ENCODE results near the gene STAT5B. TPM values are rescaled to one million over a fixed set of nuclear protein-coding genes. Genes with fewer than 3 reads are reported as not detected.

STAT5B gene
- polyA plus RNA-seq, 1 donor (not counting 4 experiments of a cell fraction or from before 2014, with no cell fraction given), result 16.1 TPM

GRCh38 chr17:42291129-42291528, 14.9 kb upstream of the STAT5B start:
- H3K4me1 ChIP-seq (ENCODE audit: control insufficient read depth, extremely low read depth, insufficient read depth, low read length), result peaks cover 14% of the 10 kb centered on the region

GRCh38 chr17:42290577-42290976, 14.4 kb upstream of the STAT5B start:
- Histone ChIP-seq H4K20me1 (ENCODE audit: control insufficient read depth, extremely low read depth, insufficient read depth, low read length) (no peaks in the 10 kb centered on the region), H3K4me1 (ENCODE audit: control insufficient read depth, extremely low read depth, insufficient read depth, low read length) (peaks cover 14% of the 10 kb centered on the region), H3K27ac (ENCODE audit: control insufficient read depth, insufficient read depth, low read length) (no peak overlapping the region), H3K9me3 (ENCODE audit: control insufficient read depth, low read depth, low read length) (no peaks in the 10 kb centered on the region), H3K4me3 (ENCODE audit: control insufficient read depth in 2 of 3, extremely low read depth in 1 of 3, insufficient read depth in 2 of 3, low read depth in 1 of 3, low read length in 3 of 3) (no peak overlapping the region), H3K4me2 (ENCODE audit: control insufficient read depth, extremely low read depth, insufficient read depth, low read depth, low read length) (no peak overlapping the region), H3K9me1 (ENCODE audit: control insufficient read depth, extremely low read depth, insufficient read depth, low read length) (no peaks in the 10 kb centered on the region), H3K9ac (ENCODE audit: control insufficient read depth, extremely low read depth, insufficient read depth, low read length) (no peak overlapping the region), H3K36me3 (ENCODE audit: control insufficient read depth in 2 of 2, extremely low read depth in 1 of 2, insufficient read depth in 2 of 2, low read length in 2 of 2) (no peaks in the 10 kb centered on the region), H3K79me2 (ENCODE audit: control insufficient read depth, insufficient read depth, low read length) (no peaks in the 10 kb centered on the region), H2AFZ (ENCODE audit: control insufficient read depth, low read length) (no peak overlapping the region), H3K27me3 (ENCODE audit: control insufficient read depth, extremely low read depth, insufficient read depth, low read length) (peaks cover 29% of the 10 kb centered on the region)
- no peak for FAIRE-seq
- dilution Hi-C loops (cut with MboI; ENCODE audit: extremely low pct_ligation_motif_present, low sequenced_read_pairs), result no loop called here
- TF ChIP-seq EZH2 (IDR thresholded peaks at IDR 0.05; ENCODE audit: low read length) (no peak), CTCF (optimal IDR thresholded peaks at IDR 0.05 in 1 of 3, IDR thresholded peaks at IDR 0.05 in 1 of 3, conservative IDR thresholded peaks at IDR 0.05 in 1 of 3; ENCODE audit: extremely low read depth in 1 of 3, insufficient read depth in 2 of 3, low read length in 3 of 3) (no peak)
- DNase-seq (ENCODE audit: low read depth, low spot score), result no peak

More at GRCh38 chr17:42291129-42291528, 14.9 kb upstream of the STAT5B start:
- Histone ChIP-seq H2AFZ (ENCODE audit: control insufficient read depth, low read length) (no peak overlapping the region), H4K20me1 (ENCODE audit: control insufficient read depth, extremely low read depth, insufficient read depth, low read length) (no peaks in the 10 kb centered on the region), H3K4me3 (ENCODE audit: control insufficient read depth in 2 of 3, extremely low read depth in 1 of 3, insufficient read depth in 2 of 3, low read depth in 1 of 3, low read length in 3 of 3) (no peak overlapping the region), H3K36me3 (ENCODE audit: control insufficient read depth in 2 of 2, extremely low read depth in 1 of 2, insufficient read depth in 2 of 2, low read length in 2 of 2) (no peaks in the 10 kb centered on the region), H3K4me2 (ENCODE audit: control insufficient read depth, extremely low read depth, insufficient read depth, low read depth, low read length) (no peak overlapping the region), H3K27me3 (ENCODE audit: control insufficient read depth, extremely low read depth, insufficient read depth, low read length) (peaks cover 29% of the 10 kb centered on the region), H3K9ac (ENCODE audit: control insufficient read depth, extremely low read depth, insufficient read depth, low read length) (no peak overlapping the region), H3K9me3 (ENCODE audit: control insufficient read depth, low read depth, low read length) (no peaks in the 10 kb centered on the region), H3K79me2 (ENCODE audit: control insufficient read depth, insufficient read depth, low read length) (no peaks in the 10 kb centered on the region), H3K9me1 (ENCODE audit: control insufficient read depth, extremely low read depth, insufficient read depth, low read length) (no peaks in the 10 kb centered on the region), H3K27ac (ENCODE audit: control insufficient read depth, insufficient read depth, low read length) (no peak overlapping the region)
- DNase-seq (ENCODE audit: low read depth, low spot score) (no peak), FAIRE-seq (no peak)
- dilution Hi-C loops (cut with MboI; ENCODE audit: extremely low pct_ligation_motif_present, low sequenced_read_pairs), result no loop called here
- TF ChIP-seq EZH2 (IDR thresholded peaks at IDR 0.05; ENCODE audit: low read length) (no peak), CTCF (optimal IDR thresholded peaks at IDR 0.05 in 1 of 3, IDR thresholded peaks at IDR 0.05 in 1 of 3, conservative IDR thresholded peaks at IDR 0.05 in 1 of 3; ENCODE audit: extremely low read depth in 1 of 3, insufficient read depth in 2 of 3, low read length in 3 of 3) (no peak)

All from keratinocyte (primary cell).